Large intestine (tissue), 3 donors: Measurements from ENCODE around the gene EHBP1. TPM values are rescaled to one million over a fixed set of nuclear protein-coding genes. Genes with fewer than 3 reads are reported as not detected.

Source experiments
- DNase-seq, 2 donors: peaks; one replicate each; pipeline versions ENCODE4 v3.0.0 to v3.0.0-alpha.2; 2013
- H3K27ac ChIP-seq: one replicate; pipeline ENCODE4 v1.5.1; 2013; ENCODE audit warnings: low read length
- H3K27me3 ChIP-seq: 2 replicates; pipeline ENCODE4 v1.6.1; 2013; ENCODE audit warnings: low read length; ENCODE audit not compliant: control insufficient read depth, insufficient read depth
- H3K36me3 ChIP-seq: 2 replicates; pipeline ENCODE4 v1.6.1; 2013; ENCODE audit warnings: low read length; ENCODE audit not compliant: control insufficient read depth, insufficient read depth
- H3K4me1 ChIP-seq: one replicate; pipeline ENCODE4 v1.6.1; 2013; ENCODE audit warnings: low read length; ENCODE audit not compliant: control insufficient read depth, insufficient read depth
- H3K4me3 ChIP-seq: one replicate; pipeline ENCODE4 v1.5.1; 2013; ENCODE audit warnings: low read length
- H3K9me3 ChIP-seq: one replicate; pipeline ENCODE4 v1.6.1; 2013; ENCODE audit warnings: mild to moderate bottlenecking, low read depth, low read length, moderate library complexity; ENCODE audit not compliant: control insufficient read depth
- WGBS: methylation state at CpG from one replicate; pipeline ENCODE4 v1.1.5; 2013; ENCODE audit warnings: low lambda C conversion rate; ENCODE audit not compliant: insufficient coverage; 5-methylcytosine and 5-hydroxymethylcytosine counted together
- polyA plus RNA-seq: library from polyadenylated mRNA; unstranded; fragments of 120-200 nt; gene quantifications from one replicate; pipeline ENCODE4 v1.2.1, GENCODE V29; 2013

The EHBP1 gene
- polyA plus RNA-seq, 1 donor, result 30.7 TPM

- Histone ChIP-seq H3K27me3 (no peaks in the 10 kb centered on the region), H3K36me3 (peaks cover 10% of the 10 kb centered on the region), H3K4me1 (no peaks in the 10 kb centered on the region), H3K27ac (no peak overlapping the region), H3K9me3 (peaks cover 6% of the 10 kb centered on the region), H3K4me3 (no peak overlapping the region)
- no peak for DNase-seq
Observed at GRCh38 chr2:62852254-62852653, 146.7 kb downstream of the EHBP1 start.

GRCh38 chr2:62854600-62855514 lies 149.3 kb downstream of the EHBP1 start:
- no CpG with 5 or more reads among the region's 14 CpGs for WGBS
- Histone ChIP-seq H3K4me3 (no peak overlapping the region), H3K27ac (no peak overlapping the region), H3K36me3 (peaks cover 10% of the 10 kb centered on the region), H3K4me1 (no peaks in the 10 kb centered on the region), H3K27me3 (no peaks in the 10 kb centered on the region), H3K9me3 (peaks cover 6% of the 10 kb centered on the region)
- DNase-seq, result no peak

- no peak for DNase-seq
- 94% methylated on average over 2 of the region's 6 CpGs for WGBS
- peaks cover 11% of the 10 kb centered on the region for H3K36me3 ChIP-seq
- no peaks in the 10 kb centered on the region for H3K4me1 ChIP-seq
- no peak overlapping the region for H3K4me3 ChIP-seq
- no peak overlapping the region for H3K27ac ChIP-seq
- H3K27me3 ChIP-seq, result no peaks in the 10 kb centered on the region
- peaks cover 6% of the 10 kb centered on the region for H3K9me3 ChIP-seq
Observed at GRCh38 chr2:62856228-62857040, 150.9 kb downstream of the EHBP1 start.

GRCh38 chr2:62857139-62857931 lies 151.8 kb downstream of the EHBP1 start:
- Histone ChIP-seq H3K4me3 (no peak overlapping the region), H3K9me3 (peaks cover 6% of the 10 kb centered on the region), H3K27me3 (no peaks in the 10 kb centered on the region), H3K4me1 (no peaks in the 10 kb centered on the region), H3K27ac (no peak overlapping the region), H3K36me3 (peaks cover 12% of the 10 kb centered on the region)
- no peak for DNase-seq
- 50% methylated on average over 2 of the region's 6 CpGs for WGBS

- no peaks in the 10 kb centered on the region for H3K4me1 ChIP-seq
- no peak overlapping the region for H3K4me3 ChIP-seq
- peaks cover 12% of the 10 kb centered on the region for H3K36me3 ChIP-seq
- no peaks in the 10 kb centered on the region for H3K27me3 ChIP-seq
- no peak for DNase-seq
- peaks cover 6% of the 10 kb centered on the region for H3K9me3 ChIP-seq
- 75% methylated on average over 1 of the region's 2 CpGs for WGBS
- H3K27ac ChIP-seq, result no peak overlapping the region
Observed at GRCh38 chr2:62858231-62858832, 152.8 kb downstream of the EHBP1 start.

GRCh38 chr2:62868947-62869346 lies 163.4 kb downstream of the EHBP1 start:
- no CpG with 5 or more reads among the region's 3 CpGs for WGBS
- Histone ChIP-seq H3K27me3 (no peaks in the 10 kb centered on the region), H3K9me3 (peaks cover 4% of the 10 kb centered on the region), H3K4me1 (no peaks in the 10 kb centered on the region), H3K36me3 (peaks cover 19% of the 10 kb centered on the region), H3K27ac (no peak overlapping the region), H3K4me3 (no peak overlapping the region)
- no peak for DNase-seq

GRCh38 chr2:62870966-62871365 lies 165.5 kb downstream of the EHBP1 start:
- Histone ChIP-seq H3K4me1 (no peaks in the 10 kb centered on the region), H3K36me3 (peaks cover 26% of the 10 kb centered on the region), H3K27ac (no peak overlapping the region), H3K27me3 (no peaks in the 10 kb centered on the region), H3K9me3 (peaks cover 8% of the 10 kb centered on the region), H3K4me3 (no peak overlapping the region)
- no peak for DNase-seq
- WGBS, result 67% methylated on average over 1 of the region's 1 CpG

GRCh38 chr2:62871506-62871905 lies 166.0 kb downstream of the EHBP1 start:
- Histone ChIP-seq H3K27me3 (no peaks in the 10 kb centered on the region), H3K27ac (no peak overlapping the region), H3K4me3 (no peak overlapping the region), H3K4me1 (no peaks in the 10 kb centered on the region), H3K36me3 (peaks cover 29% of the 10 kb centered on the region), H3K9me3 (peaks cover 8% of the 10 kb centered on the region)
- no peak for DNase-seq
- WGBS, result 100% methylated on average over 1 of the region's 1 CpG

GRCh38 chr2:62873603-62874002 lies 168.1 kb downstream of the EHBP1 start:
- H3K27ac ChIP-seq, result no peak overlapping the region
- H3K36me3 ChIP-seq, result peaks cover 39% of the 10 kb centered on the region
- DNase-seq, result no peak
- no peak overlapping the region for H3K4me3 ChIP-seq
- 96% methylated on average over 3 of the region's 3 CpGs for WGBS
- no peaks in the 10 kb centered on the region for H3K4me1 ChIP-seq
- H3K27me3 ChIP-seq, result no peaks in the 10 kb centered on the region
- peaks cover 8% of the 10 kb centered on the region for H3K9me3 ChIP-seq
